Heart right ventricle (tissue), 16 donors: ENCODE results near the gene ACHE. TPM values are rescaled to one million over a fixed set of nuclear protein-coding genes. Genes with fewer than 3 reads are reported as not detected.

Experiments
- ATAC-seq, 8 donors: fragments of 200-7000 bp; cut with Tn5 transposase; one replicate each; pipeline ENCODE4 v1.9.1; 2020; ENCODE audit warnings: mild to moderate bottlenecking in 8 of 8, moderate library complexity in 8 of 8, moderate number of reproducible peaks in 1 of 8
- DNase-seq, 2 donors: peaks; one replicate each; pipeline ENCODE4 v3.0.0-alpha.2; 2020
- H3K27ac ChIP-seq, 10 donors: fragments of 200-600 bp; sonication (generic) in 2 of 10; one replicate each; pipeline versions ENCODE4 v1.5.0 to v1.8.0; 2020 to 2022; ENCODE audit warnings: mild to moderate bottlenecking in 3 of 10
- H3K27me3 ChIP-seq, 7 donors: fragments of 200-600 bp; one replicate each; pipeline ENCODE4 v1.8.0; 2021 to 2022; ENCODE audit warnings: mild to moderate bottlenecking in 2 of 7
- H3K36me3 ChIP-seq, 9 donors: fragments of 200-600 bp; sonication (generic) in 1 of 9; one replicate each; pipeline versions ENCODE4 v1.5.0 to v1.8.0; 2020 to 2022; ENCODE audit warnings: mild to moderate bottlenecking in 2 of 9
- H3K4me1 ChIP-seq, 9 donors: fragments of 200-600 bp; sonication (generic) in 1 of 9; one replicate each; pipeline versions ENCODE4 v1.5.0 to v1.8.0; 2020 to 2022; ENCODE audit warnings: mild to moderate bottlenecking in 4 of 9
- H3K4me3 ChIP-seq, 10 donors: fragments of 200-600 bp; sonication (generic) in 2 of 10; one replicate each; pipeline versions ENCODE4 v1.5.0 to v1.8.0; 2020 to 2022; ENCODE audit warnings: mild to moderate bottlenecking in 7 of 10, moderate library complexity in 2 of 10
- H3K9me3 ChIP-seq, 11 donors: fragments of 200-600 bp in 10 of 11; sonication (generic) in 2 of 11; one replicate each; pipeline versions ENCODE4 v1.5.0 to v1.8.0; 2013 to 2022; ENCODE audit warnings: mild to moderate bottlenecking in 2 of 11, control low read depth in 1 of 11, moderate library complexity in 1 of 11
- CTCF ChIP-seq, 9 donors: fragments of 200-600 bp; sonication (generic) in 2 of 9; IDR thresholded peaks; one replicate each; pipeline versions ENCODE4 v1.5.0 to v1.8.0; 2021 to 2022; ENCODE audit warnings: antibody characterized with exemption in 9 of 9, mild to moderate bottlenecking in 5 of 9, moderate library complexity in 1 of 9
- WGBS, 2 donors: extraction: QIAGEN DNeasy Blood & Tissue Kit; methylation state at CpG; one replicate each; pipeline ENCODE4 v1.1.7; 2013; ENCODE audit warnings: inconsistent platforms in 1 of 2; 5-methylcytosine and 5-hydroxymethylcytosine counted together
- intact Hi-C, 10 donors: fragments of 100-400 bp; cut with DNase I; formaldehyde crosslinking; loops; one replicate each; pipeline versions ENCODE4 v1.11.1 to v1.14.2; 2022
- polyA plus RNA-seq, 2 donors: library from polyadenylated mRNA; stranded (reverse); fragments of 200-250 nt; gene quantifications; one replicate each; pipeline ENCODE4 v1.2.3, GENCODE V29; 2013
- total RNA-seq, 10 donors: library from RNA; stranded (reverse); fragmentation: NEBNext Ultra II Directional in 3 of 10; extraction: Animal tissue kit (Norgen Biotek cat#: 25700) in 3 of 10; gene quantifications; one replicate each; pipeline versions ENCODE4 v1.2.1 to v1.2.4, GENCODE V29; 2021 to 2023
- donor health status: Arrhythmogenic right ventricular cardiomyopathy.
- donor health status: ischemic (EF 13 %, LVEDD 7.1; RV severe dilation, severe dysfunction).
- donor health status: healthy with polysubstance abuse.
- donor health status: DM: no; HTN: yes; CAD: no.
- donor health status: DM: no; HTN: no; CAD: no.
- donor health status: ischemic (EF 25% LVEDD 6.9; RV normal size, moderate dysfunction).
- donor health status: ischemic (EF 25% LVEDD 5.7; RV mildly dilated, moderate dysfunction).
- donor health status: healthy.
- donor health status: DM: yes; HTN: yes; CAD: no.
- donor health status: Ischemic cardiomyopathy.
- donor health status: ischemic (EF 35%, LVEDD 5.7; RV mildly dilated, moderate dysfunction).
- donor health status: nonischemic (EF 11% LVEDD 7.7; RV severe dilation, severe dysfunction).
- donor health status: DM: yes; HTN: yes; CAD: no.
- donor health status: PGD.
- donor health status: ischemic (EF 29% LVEDD 5.4; RV normal size, mild dysfunction).
- donor health status: nonischemic (EF 23%, LVEDD 6.1; RV moderate dilation, normal function).

Gene ACHE
- total and polyA plus RNA-seq, 12 donors, result 0.27 to 1.1 (median 0.81) TPM

DNA sequence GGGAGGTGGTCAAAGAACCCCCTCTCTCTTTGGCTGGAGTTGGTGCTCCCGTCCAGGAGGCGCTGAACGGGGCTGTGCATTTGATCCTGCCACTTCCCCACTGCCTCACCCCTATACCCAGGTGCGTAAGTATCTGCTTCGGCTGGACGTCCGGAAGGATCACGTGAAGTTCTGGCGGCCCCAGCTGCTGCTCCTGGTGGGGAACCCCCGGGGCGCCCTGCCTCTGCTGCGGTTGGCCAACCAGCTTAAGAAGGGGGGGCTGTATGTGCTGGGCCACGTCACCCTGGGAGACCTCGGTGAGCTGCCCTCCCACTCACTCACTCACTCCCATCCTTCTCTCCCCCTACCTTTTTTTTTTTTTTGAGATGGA is 34.1 kb downstream of the ACHE start:
- Histone ChIP-seq H3K36me3 (peaks cover 0 to 83% (median 6%) of the 10 kb centered on the region in 9 donors), H3K4me3 (no peak overlapping the region), H3K4me1 (peaks cover 3 to 23% (median 9%) of the 10 kb centered on the region in 9 donors), H3K27ac (no peak overlapping the region), H3K27me3 (no peaks in the 10 kb centered on the region), H3K9me3 (no peaks in the 10 kb centered on the region)
- 96 to 97% methylated on average over 14 of the region's 14 CpGs for WGBS, 2 donors
- DNase-seq (no peak), ATAC-seq (no peak)
- intact Hi-C loops, result loop anchor here in 1 of 10 donors (10.0 kb wide), 1 partner anchor 387 kb away; the partner anchor contains the start of gene TSC22D4
- TF ChIP-seq CTCF (IDR thresholded peaks at IDR 0.05), result no peak

DNA sequence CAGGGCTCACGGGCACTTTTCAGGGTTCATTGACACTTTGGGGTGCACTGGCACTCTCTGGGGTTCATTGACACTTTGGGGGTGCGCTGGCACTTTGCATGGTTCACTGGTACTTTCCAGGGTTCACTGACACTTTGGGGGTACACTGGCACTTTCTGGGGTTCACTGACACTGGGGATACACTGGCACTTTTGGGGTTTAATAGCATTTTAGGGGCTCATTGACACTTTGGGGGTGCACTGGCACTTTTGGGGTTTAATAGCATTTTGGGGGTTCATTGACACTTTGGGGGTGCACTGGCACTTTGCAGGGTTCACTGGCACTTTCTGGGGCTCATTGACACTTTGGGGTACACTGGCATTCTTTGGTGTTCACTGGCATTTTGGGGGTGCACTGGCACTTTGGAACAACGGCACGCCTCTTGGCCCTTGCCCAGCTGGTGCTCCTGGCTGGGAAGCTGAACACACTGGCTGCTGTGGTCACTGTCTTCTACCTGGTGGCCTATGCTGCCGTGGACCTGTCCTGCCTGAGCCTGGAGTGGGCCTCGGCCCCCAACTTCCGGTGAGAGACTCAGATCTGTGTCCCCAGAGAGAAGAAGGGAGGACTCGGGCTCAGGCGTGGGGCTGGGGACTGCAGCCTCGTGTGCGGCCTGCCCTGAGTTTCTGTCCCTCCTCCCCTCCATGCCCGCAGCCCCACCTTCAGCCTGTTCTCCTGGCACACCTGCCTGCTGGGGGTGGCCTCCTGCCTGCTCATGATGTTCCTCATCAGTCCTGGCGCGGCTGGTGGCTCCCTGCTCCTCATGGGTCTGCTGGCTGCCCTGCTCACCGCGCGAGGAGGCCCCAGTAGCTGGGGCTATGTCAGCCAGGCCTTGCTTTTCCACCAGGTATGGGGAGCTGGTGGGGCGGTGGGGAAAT is 34.7 kb downstream of the ACHE start:
- DNase-seq, result no peak

GRCh38 chr7:100859856-100860255 is 35.8 kb downstream of the ACHE start:
- no peaks in the 10 kb centered on the region for H3K9me3 ChIP-seq
- 88% methylated on average over 15 of the region's 15 CpGs for WGBS, 2 donors
- TF ChIP-seq CTCF (IDR thresholded peaks at IDR 0.05), result no peak
- no peaks in the 10 kb centered on the region for H3K27me3 ChIP-seq
- no peak overlapping the region for H3K27ac ChIP-seq
- intact Hi-C loops, result loop anchor here in 4 of 10 donors (10.0 kb wide), 2 partner anchors 145 to 385 kb away; partner anchors contain the start of gene TSC22D4 (in 2 of the 4)
- DNase-seq, result no peak
- peaks cover 0 to 86% (median 6%) of the 10 kb centered on the region in 9 donors for H3K36me3 ChIP-seq
- H3K4me3 ChIP-seq, result no peak overlapping the region
- peaks cover 0 to 16% (median 4%) of the 10 kb centered on the region in 9 donors for H3K4me1 ChIP-seq
- ATAC-seq, result no peak

More for the DNA sequence above, 34.7 kb downstream of the ACHE start:
- H3K27ac ChIP-seq, result no peak overlapping the region
- no peak overlapping the region for H3K4me3 ChIP-seq
- peaks cover 0 to 85% (median 6%) of the 10 kb centered on the region in 9 donors for H3K36me3 ChIP-seq
- no peak for ATAC-seq
- H3K4me1 ChIP-seq, result peaks cover 0 to 16% (median 4%) of the 10 kb centered on the region in 9 donors
- no peaks in the 10 kb centered on the region for H3K27me3 ChIP-seq
- no peaks in the 10 kb centered on the region for H3K9me3 ChIP-seq
- TF ChIP-seq CTCF (IDR thresholded peaks at IDR 0.05), result no peak
- 94 to 97% methylated on average over 18 of the region's 18 CpGs for WGBS, 2 donors
- intact Hi-C loops, result loop anchor here in 1 of 10 donors (10.0 kb wide), 1 partner anchor 386 kb away; the partner anchor contains the start of gene TSC22D4

- Histone ChIP-seq H3K36me3 (peaks cover 0 to 68% (median 6%) of the 10 kb centered on the region in 9 donors), H3K4me3 (no peak overlapping the region), H3K9me3 (no peaks in the 10 kb centered on the region), H3K4me1 (peaks cover 4 to 17% (median 14%) of the 10 kb centered on the region in 9 donors), H3K27ac (no peak overlapping the region), H3K27me3 (no peaks in the 10 kb centered on the region)
- WGBS, 2 donors, result 85 to 91% methylated on average over 16 of the region's 16 CpGs
- DNase-seq, result no peak
- ATAC-seq, result no peak
- intact Hi-C loops, result loop anchor here in 3 of 10 donors (10.0 kb wide), 2 partner anchors 142 to 382 kb away; partner anchors contain the start of gene TSC22D4 (in 1 of the 3)
- TF ChIP-seq CTCF (IDR thresholded peaks at IDR 0.05), result no peak
Observed at GRCh38 chr7:100856871-100857282, 38.8 kb downstream of the ACHE start.
